ENCODE results near the gene CYGB.

Gene CYGB

GRCh38 chr17:76500747-76501017, 36.8 kb downstream of the CYGB start:
- no peak for DNase-seq (ENCODE audit: low read depth in 3 of 3)

- DNase-seq (ENCODE audit: low read depth in 3 of 3): no peak
Measured at GRCh38 chr17:76500074-76500746, 37.3 kb downstream of the CYGB start.

- no peak for DNase-seq (ENCODE audit: low read depth in 3 of 3)
Measured at GRCh38 chr17:76499267-76499667, 38.2 kb downstream of the CYGB start.

GRCh38 chr17:76498876-76499251, 38.6 kb downstream of the CYGB start:
- DNase-seq (ENCODE audit: low read depth in 3 of 3): no peak

- DNase-seq (ENCODE audit: low read depth in 3 of 3): no peak
Measured at GRCh38 chr17:76497979-76498875, 39.3 kb downstream of the CYGB start.

GRCh38 chr17:76497699-76497978, 39.9 kb downstream of the CYGB start:
- DNase-seq (ENCODE audit: low read depth in 3 of 3): no peak

- no peak for DNase-seq (ENCODE audit: low read depth in 3 of 3)
Measured at GRCh38 chr17:76496464-76496863, 41.0 kb downstream of the CYGB start.

GRCh38 chr17:76495663-76496400, 41.7 kb downstream of the CYGB start:
- DNase-seq (ENCODE audit: low read depth in 3 of 3): no peak

GRCh38 chr17:76493505-76494167, 43.9 kb downstream of the CYGB start:
- no peak for DNase-seq (ENCODE audit: low read depth in 3 of 3)

- no peak for DNase-seq (ENCODE audit: low read depth in 3 of 3)
Measured at GRCh38 chr17:76492989-76493501, 44.5 kb downstream of the CYGB start.

GRCh38 chr17:76492123-76492988, 45.2 kb downstream of the CYGB start:
- no peak for DNase-seq (ENCODE audit: low read depth in 3 of 3)

GRCh38 chr17:76491271-76492122, 46.0 kb downstream of the CYGB start:
- no peak for DNase-seq (ENCODE audit: low read depth in 3 of 3)

GRCh38 chr17:76490112-76490710, 47.3 kb downstream of the CYGB start:
- DNase-seq (ENCODE audit: low read depth in 3 of 3): no peak

- DNase-seq (ENCODE audit: low read depth in 3 of 3): no peak
Measured at GRCh38 chr17:76487451-76488192, 49.9 kb downstream of the CYGB start.

- DNase-seq (ENCODE audit: low read depth in 3 of 3): no peak
Measured at GRCh38 chr17:76485569-76485968, 51.9 kb downstream of the CYGB start.

- no peak for DNase-seq (ENCODE audit: low read depth in 3 of 3)
Measured at GRCh38 chr17:76484228-76484725, 53.2 kb downstream of the CYGB start.

- DNase-seq (ENCODE audit: low read depth in 3 of 3): no peak
Measured at GRCh38 chr17:76481071-76481655, 56.3 kb downstream of the CYGB start.

- no peak for DNase-seq (ENCODE audit: low read depth in 3 of 3)
Measured at GRCh38 chr17:76480632-76481031, 56.9 kb downstream of the CYGB start.

Measured in stimulated activated CD4-positive, alpha-beta T cell treated with anti-CD3 and anti-CD28 coated beads, TNF-alpha, amount 100 ng/mL, for 4 hours (primary cell).